GM12878 (cell line): Measurements from ENCODE around the gene ARMC8. TPM values are rescaled to one million over a fixed set of nuclear protein-coding genes. Genes with fewer than 3 reads are reported as not detected.

Experiments used
- ATAC-seq: fragments of 200-7000 bp; cut with Tn5 transposase; 3 replicates; pipeline ENCODE4 v1.9.1; 2020; ENCODE audit warnings: mild to moderate bottlenecking, moderate library complexity
- BruUV-seq: library from RNA; stranded (reverse); fragments of 400-500 nt; replicated peaks from 2 replicates; lab custom pipeline; 2021; lab: Mats Ljungman, UMichigan
- CTCF ChIA-PET: fragments of 300-600 bp; sonication (Branson Sonifier 250); formaldehyde crosslinking; extraction: SDS; loops from one replicate; lab custom pipeline; 2021; ENCODE audit warnings: inconsistent platforms; lab: Yijun Ruan, JAX
- POLR2A ChIA-PET: fragments of 350-600 bp; formaldehyde crosslinking; extraction: SDS; loops from one replicate; lab custom pipeline; 2021; ENCODE audit warnings: inconsistent platforms; lab: Charles Lee
- RAD21 ChIA-PET: fragments of 300-600 bp; sonication (Branson Sonifier 250); formaldehyde crosslinking; loops from one replicate; lab custom pipeline; 2023; ENCODE audit warnings: antibody characterized with exemption; ENCODE audit not compliant: unreplicated experiment; lab: Charles Lee
- SMC1A ChIA-PET: fragments of 300-600 bp; sonication (Branson Sonifier 250); formaldehyde crosslinking; loops from one replicate; lab custom pipeline; 2023; ENCODE audit not compliant: unreplicated experiment, uncharacterized antibody; lab: Charles Lee
- DNase-seq: peaks from one replicate; pipeline ENCODE4 v3.0.0-alpha.2; 2011; ENCODE audit warnings: low read depth, low spot score
- FAIRE-seq: peaks from 3 replicates; lab custom pipeline; 2011; peaks lifted over from hg19 to GRCh38; lab: Jason Lieb, UNC
- H2AFZ ChIP-seq: 2 replicates; pipeline ENCODE4 v1.6.0; 2011; ENCODE audit warnings: low read depth, low read length, control low read depth; ENCODE audit not compliant: control insufficient read depth
- H3K27ac ChIP-seq: 2 replicates; pipeline ENCODE4 v1.5.1; 2011; ENCODE audit warnings: control low read depth; ENCODE audit not compliant: control insufficient read depth, insufficient read depth
- H3K27me3 ChIP-seq, 2 experiments: replicated peaks in 1 of 2; 2 replicates each; pipeline versions ENCODE4 v1.6.0 to v1.6.1; 2011; ENCODE audit warnings: low read length in 1 of 2; ENCODE audit not compliant: control insufficient read depth in 2 of 2, insufficient read depth in 2 of 2
- H3K36me3 ChIP-seq, 2 experiments: 2 replicates each; pipeline ENCODE4 v1.5.1; 2011; ENCODE audit warnings: low read length in 1 of 2; ENCODE audit not compliant: control insufficient read depth in 2 of 2, insufficient read depth in 2 of 2
- H3K4me1 ChIP-seq: 2 replicates; pipeline ENCODE4 v1.6.1; 2011; ENCODE audit warnings: mild to moderate bottlenecking, low read length, moderate library complexity, mixed read lengths; ENCODE audit not compliant: control insufficient read depth, insufficient read depth
- H3K4me2 ChIP-seq: 2 replicates; pipeline ENCODE4 v1.6.0; 2011; ENCODE audit warnings: control low read depth; ENCODE audit not compliant: control insufficient read depth, insufficient read depth
- H3K4me3 ChIP-seq: fragments of 200-600 bp; sonication (generic); 2 replicates; pipeline ENCODE4 v1.5.1; 2016
- H3K79me2 ChIP-seq: 2 replicates; pipeline ENCODE4 v1.6.0; 2011; ENCODE audit warnings: low read length; ENCODE audit not compliant: control insufficient read depth, insufficient read depth
- H3K9ac ChIP-seq: 2 replicates; pipeline ENCODE4 v1.8.0; 2011; ENCODE audit warnings: low read length, control low read depth, mixed read lengths; ENCODE audit not compliant: control insufficient read depth, insufficient read depth
- H3K9me3 ChIP-seq: replicated peaks from 3 replicates; pipeline ENCODE4 v1.5.1; 2011; ENCODE audit warnings: mild to moderate bottlenecking, low read length; ENCODE audit not compliant: control insufficient read depth, insufficient read depth
- H4K20me1 ChIP-seq: 2 replicates; pipeline ENCODE4 v1.6.0; 2011; ENCODE audit not compliant: control insufficient read depth, insufficient read depth
- HSF1 ChIP-seq: fragments of 150-350 bp; IDR thresholded peaks from 2 replicates; pipeline ENCODE4 v1.6.1; 2014; ENCODE audit warnings: mild to moderate bottlenecking, low read depth, low read length
- KLF5 ChIP-seq: fragments of 450-650 bp; IDR thresholded peaks from 2 replicates; pipeline ENCODE4 v1.6.1; 2014; ENCODE audit warnings: mild to moderate bottlenecking; ENCODE audit not compliant: partially characterized antibody
- MAX ChIP-seq: IDR thresholded peaks from 2 replicates; pipeline ENCODE4 v1.6.1; 2012; ENCODE audit warnings: low read depth, low read length, improper control_type of control experiment
- PAX5 ChIP-seq: IDR thresholded peaks from 2 replicates; pipeline ENCODE4 v1.6.1; 2011; ENCODE audit warnings: low read depth, low read length, borderline replicate concordance
- RAD51 ChIP-seq: fragments of 450-650 bp; IDR thresholded peaks from 2 replicates; pipeline ENCODE4 v1.6.1; 2016; ENCODE audit warnings: moderate library complexity, mild to moderate bottlenecking, inconsistent platforms
- RELA ChIP-seq: fragments of 450-650 bp; IDR thresholded peaks from 2 replicates; pipeline ENCODE4 v1.8.0; 2014; ENCODE audit warnings: borderline replicate concordance; ENCODE audit not compliant: partially characterized antibody
- SRF ChIP-seq, 2 experiments: IDR thresholded peaks; 2 replicates each; pipeline ENCODE4 v1.6.1; 2011; ENCODE audit warnings: low read depth in 2 of 2, low read length in 2 of 2, mild to moderate bottlenecking in 1 of 2, moderate library complexity in 1 of 2
- SUZ12 ChIP-seq: fragments of 200-600 bp; sonication (generic); IDR thresholded peaks from one replicate; pipeline ENCODE4 v1.6.1; 2018; ENCODE audit warnings: antibody characterized with exemption, mild to moderate bottlenecking; ENCODE audit not compliant: unreplicated experiment
- TCF12 ChIP-seq: IDR thresholded peaks from 2 replicates; pipeline ENCODE4 v1.6.1; 2011; ENCODE audit warnings: low read depth, mild to moderate bottlenecking, low read length
- ZBTB40 ChIP-seq: fragments of 450-650 bp; IDR thresholded peaks from 2 replicates; pipeline ENCODE4 v1.6.1; 2016; ENCODE audit warnings: mild to moderate bottlenecking, moderate library complexity, borderline replicate concordance
- ZNF592 ChIP-seq: fragments of 450-650 bp; IDR thresholded peaks from 2 replicates; pipeline ENCODE4 v1.6.1; 2017; ENCODE audit warnings: mild to moderate bottlenecking, moderate library complexity
- WGBS: methylation state at CpG from one replicate; pipeline ENCODE4 v1.1.6; 2016; ENCODE audit warnings: low lambda C conversion rate; ENCODE audit not compliant: insufficient replicate concordance, insufficient coverage; ENCODE audit errors: missing lambda C conversion rate; 5-methylcytosine and 5-hydroxymethylcytosine counted together
- in situ Hi-C: fragments of 300-500 bp; cut with MboI; formaldehyde crosslinking; loops from 9 replicates; pipeline ENCODE4 v1.14.3; 2018; ENCODE audit warnings: mixed read lengths
- intact Hi-C: fragments of 100-400 bp; cut with micrococcal nuclease; formaldehyde crosslinking; loops from one replicate; pipeline ENCODE4 v1.14.2; 2022; ENCODE audit not compliant: unreplicated experiment
- polyA plus RNA-seq, 11 experiments: library from polyadenylated mRNA; depleted of rRNA in 4 of 11; unstranded in 6 of 11; stranded (reverse) in 5 of 11; fragments of >200 nt; fragmentation: Nextera tagmentation in 4 of 11; fragmentation: Illumina TruSeq in 1 of 11; extraction: Ambion mirVana in 4 of 11; extraction: Trizol in 1 of 11; gene quantifications; 1 replicate in 1 of 11; 2 replicates in 10 of 11; pipeline versions ENCODE4 v1.2.1 to v1.2.3, GENCODE V29; 2011 to 2016; ENCODE audit warnings: inconsistent platforms in 2 of 11, missing spikeins in 2 of 11, low read depth in 1 of 11
- total RNA-seq, 4 experiments: library from RNA; depleted of rRNA in 3 of 4; stranded (reverse); fragments of >200 nt in 3 of 4; fragmentation: Illumina TruSeq in 1 of 4; extraction: Trizol in 1 of 4; gene quantifications; 2 replicates each; pipeline versions ENCODE4 v1.2.1 to v1.2.3, GENCODE V29; 2013 to 2021

Gene ARMC8
- total and polyA plus RNA-seq, 10 of the 15 experiments (the other 5 are each of a cell fraction or from before 2014, with no cell fraction given) = 29.8 to 93.4 (median 45.3) TPM

GRCh38 chr3:138222131-138222941, 35.2 kb downstream of the ARMC8 start:
- ChIA-PET POLR2A (no interaction called here), CTCF (interaction anchor here (1.0 kb wide), 1 partner anchor 9 kb away, joined by 3 read pairs; no protein-coding TSS in a partner anchor), RAD21 (no interaction called here), SMC1A (interaction anchor here (1.2 to 1.5 kb wide), 2 partner anchors 19 to 32 kb away, joined by 3 to 4 read pairs; no protein-coding TSS in a partner anchor)
- Histone ChIP-seq H3K9ac (no peak overlapping the region), H4K20me1 (no peaks in the 10 kb centered on the region), H2AFZ (no peak overlapping the region), H3K9me3 (no peaks in the 10 kb centered on the region), H3K4me3 (no peak overlapping the region), H3K4me2 (no peak overlapping the region), H3K27me3 (no peaks in the 10 kb centered on the region), H3K36me3 (peaks cover 6 to 7% of the 10 kb centered on the region in 2 experiments), H3K4me1 (no peaks in the 10 kb centered on the region), H3K27ac (no peak overlapping the region), H3K79me2 (0 out of 2 replicates have a peak, but pooled peaks cover 1% of the 10 kb centered on the region)
- ATAC-seq (no peak), DNase-seq (no peak), FAIRE-seq (no peak)
- intact Hi-C loops = no loop called here
- in situ Hi-C loops = no loop called here
- no TSS peak for BruUV-seq
- WGBS = 100% methylated on average over 2 of the region's 2 CpGs
- no peak for TF ChIP-seq RAD51
- TF ChIP-seq SRF (IDR thresholded peaks at IDR 0.05; ENCODE audit: low read depth in 2 of 2, low read length in 2 of 2) = no peak
- no peak for TF ChIP-seq KLF5
- no peak for TF ChIP-seq HSF1
- no peak for TF ChIP-seq RELA
- TF ChIP-seq ZBTB40 = no peak
- no peak for TF ChIP-seq ZNF592
- TF ChIP-seq SUZ12 = no peak
- TF ChIP-seq TCF12 = no peak
- no peak for TF ChIP-seq MAX
- TF ChIP-seq PAX5 = no peak
